ENCODE data around the gene PLPP1.

DNA sequence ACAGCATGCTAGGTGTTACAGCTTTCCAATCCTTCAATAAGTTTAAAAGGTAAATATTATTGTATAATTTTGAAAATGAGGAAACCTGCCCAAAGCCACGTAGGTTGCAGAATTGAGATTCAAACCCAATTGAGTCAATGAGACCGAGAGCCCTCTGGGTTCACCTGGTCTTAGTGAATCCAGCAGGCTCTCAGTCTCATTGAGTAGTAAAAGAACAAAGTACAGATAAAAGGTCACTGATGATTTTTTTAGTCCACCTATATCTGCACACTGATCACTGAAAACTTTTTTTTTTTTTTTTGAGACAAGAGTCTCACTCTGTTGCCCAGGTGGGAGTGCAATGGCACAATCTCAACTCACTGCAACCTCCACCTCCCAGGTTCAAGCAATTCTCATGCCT, 27.2 kb downstream of the PLPP1 start:
- TF ChIP-seq JUNB (IDR thresholded peaks at IDR 0.05; ENCODE audit: unreplicated experiment): no peak
- TF ChIP-seq, protein P1, sequence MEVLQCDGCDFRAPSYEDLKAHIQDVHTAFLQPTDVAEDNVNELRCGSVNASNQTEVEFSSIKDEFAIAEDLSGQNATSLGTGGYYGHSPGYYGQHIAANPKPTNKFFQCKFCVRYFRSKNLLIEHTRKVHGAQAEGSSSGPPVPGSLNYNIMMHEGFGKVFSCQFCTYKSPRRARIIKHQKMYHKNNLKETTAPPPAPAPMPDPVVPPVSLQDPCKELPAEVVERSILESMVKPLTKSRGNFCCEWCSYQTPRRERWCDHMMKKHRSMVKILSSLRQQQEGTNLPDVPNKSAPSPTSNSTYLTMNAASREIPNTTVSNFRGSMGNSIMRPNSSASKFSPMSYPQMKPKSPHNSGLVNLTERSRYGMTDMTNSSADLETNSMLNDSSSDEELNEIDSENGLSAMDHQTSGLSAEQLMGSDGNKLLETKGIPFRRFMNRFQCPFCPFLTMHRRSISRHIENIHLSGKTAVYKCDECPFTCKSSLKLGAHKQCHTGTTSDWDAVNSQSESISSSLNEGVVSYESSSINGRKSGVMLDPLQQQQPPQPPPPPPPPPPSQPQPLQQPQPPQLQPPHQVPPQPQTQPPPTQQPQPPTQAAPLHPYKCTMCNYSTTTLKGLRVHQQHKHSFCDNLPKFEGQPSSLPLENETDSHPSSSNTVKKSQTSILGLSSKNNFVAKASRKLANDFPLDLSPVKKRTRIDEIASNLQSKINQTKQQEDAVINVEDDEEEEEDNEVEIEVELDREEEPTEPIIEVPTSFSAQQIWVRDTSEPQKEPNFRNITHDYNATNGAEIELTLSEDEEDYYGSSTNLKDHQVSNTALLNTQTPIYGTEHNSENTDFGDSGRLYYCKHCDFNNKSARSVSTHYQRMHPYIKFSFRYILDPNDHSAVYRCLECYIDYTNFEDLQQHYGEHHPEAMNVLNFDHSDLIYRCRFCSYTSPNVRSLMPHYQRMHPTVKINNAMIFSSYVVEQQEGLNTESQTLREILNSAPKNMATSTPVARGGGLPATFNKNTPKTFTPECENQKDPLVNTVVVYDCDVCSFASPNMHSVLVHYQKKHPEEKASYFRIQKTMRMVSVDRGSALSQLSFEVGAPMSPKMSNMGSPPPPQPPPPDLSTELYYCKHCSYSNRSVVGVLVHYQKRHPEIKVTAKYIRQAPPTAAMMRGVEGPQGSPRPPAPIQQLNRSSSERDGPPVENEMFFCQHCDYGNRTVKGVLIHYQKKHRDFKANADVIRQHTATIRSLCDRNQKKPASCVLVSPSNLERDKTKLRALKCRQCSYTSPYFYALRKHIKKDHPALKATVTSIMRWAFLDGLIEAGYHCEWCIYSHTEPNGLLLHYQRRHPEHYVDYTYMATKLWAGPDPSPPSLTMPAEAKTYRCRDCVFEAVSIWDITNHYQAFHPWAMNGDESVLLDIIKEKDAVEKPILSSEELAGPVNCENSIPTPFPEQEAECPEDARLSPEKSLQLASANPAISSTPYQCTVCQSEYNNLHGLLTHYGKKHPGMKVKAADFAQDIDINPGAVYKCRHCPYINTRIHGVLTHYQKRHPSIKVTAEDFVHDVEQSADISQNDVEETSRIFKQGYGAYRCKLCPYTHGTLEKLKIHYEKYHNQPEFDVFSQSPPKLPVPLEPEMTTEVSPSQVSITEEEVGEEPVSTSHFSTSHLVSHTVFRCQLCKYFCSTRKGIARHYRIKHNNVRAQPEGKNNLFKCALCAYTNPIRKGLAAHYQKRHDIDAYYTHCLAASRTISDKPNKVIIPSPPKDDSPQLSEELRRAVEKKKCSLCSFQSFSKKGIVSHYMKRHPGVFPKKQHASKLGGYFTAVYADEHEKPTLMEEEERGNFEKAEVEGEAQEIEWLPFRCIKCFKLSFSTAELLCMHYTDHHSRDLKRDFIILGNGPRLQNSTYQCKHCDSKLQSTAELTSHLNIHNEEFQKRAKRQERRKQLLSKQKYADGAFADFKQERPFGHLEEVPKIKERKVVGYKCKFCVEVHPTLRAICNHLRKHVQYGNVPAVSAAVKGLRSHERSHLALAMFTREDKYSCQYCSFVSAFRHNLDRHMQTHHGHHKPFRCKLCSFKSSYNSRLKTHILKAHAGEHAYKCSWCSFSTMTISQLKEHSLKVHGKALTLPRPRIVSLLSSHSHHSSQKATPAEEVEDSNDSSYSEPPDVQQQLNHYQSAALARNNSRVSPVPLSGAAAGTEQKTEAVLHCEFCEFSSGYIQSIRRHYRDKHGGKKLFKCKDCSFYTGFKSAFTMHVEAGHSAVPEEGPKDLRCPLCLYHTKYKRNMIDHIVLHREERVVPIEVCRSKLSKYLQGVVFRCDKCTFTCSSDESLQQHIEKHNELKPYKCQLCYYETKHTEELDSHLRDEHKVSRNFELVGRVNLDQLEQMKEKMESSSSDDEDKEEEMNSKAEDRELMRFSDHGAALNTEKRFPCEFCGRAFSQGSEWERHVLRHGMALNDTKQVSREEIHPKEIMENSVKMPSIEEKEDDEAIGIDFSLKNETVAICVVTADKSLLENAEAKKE (CRISPR knock-in tag; IDR thresholded peaks at IDR 0.05): no peak
- TF ChIP-seq, protein P2, sequence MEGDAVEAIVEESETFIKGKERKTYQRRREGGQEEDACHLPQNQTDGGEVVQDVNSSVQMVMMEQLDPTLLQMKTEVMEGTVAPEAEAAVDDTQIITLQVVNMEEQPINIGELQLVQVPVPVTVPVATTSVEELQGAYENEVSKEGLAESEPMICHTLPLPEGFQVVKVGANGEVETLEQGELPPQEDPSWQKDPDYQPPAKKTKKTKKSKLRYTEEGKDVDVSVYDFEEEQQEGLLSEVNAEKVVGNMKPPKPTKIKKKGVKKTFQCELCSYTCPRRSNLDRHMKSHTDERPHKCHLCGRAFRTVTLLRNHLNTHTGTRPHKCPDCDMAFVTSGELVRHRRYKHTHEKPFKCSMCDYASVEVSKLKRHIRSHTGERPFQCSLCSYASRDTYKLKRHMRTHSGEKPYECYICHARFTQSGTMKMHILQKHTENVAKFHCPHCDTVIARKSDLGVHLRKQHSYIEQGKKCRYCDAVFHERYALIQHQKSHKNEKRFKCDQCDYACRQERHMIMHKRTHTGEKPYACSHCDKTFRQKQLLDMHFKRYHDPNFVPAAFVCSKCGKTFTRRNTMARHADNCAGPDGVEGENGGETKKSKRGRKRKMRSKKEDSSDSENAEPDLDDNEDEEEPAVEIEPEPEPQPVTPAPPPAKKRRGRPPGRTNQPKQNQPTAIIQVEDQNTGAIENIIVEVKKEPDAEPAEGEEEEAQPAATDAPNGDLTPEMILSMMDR (conservative IDR thresholded peaks at IDR 0.05; ENCODE audit: low read depth in 2 of 2): no peak
- no peak for TF ChIP-seq EZH2 (IDR thresholded peaks at IDR 0.05; ENCODE audit: low read depth, unreplicated experiment)
